ENCODE data around the gene SNRNP70.
"Not testable (repeated sequence)": the region's sequence is repeated elsewhere in the genome, so short reads cannot be mapped to it uniquely, and the experiment has no call there.

Gene SNRNP70

GRCh38 chr19:49114630-49115363 lies 29.5 kb downstream of the SNRNP70 start:
- TF ChIP-seq POLR2A (IDR thresholded peaks at IDR 0.05; ENCODE audit: low read depth, low read length): no peak
- DNase-seq (ENCODE audit: insufficient read length, low spot score): no peak
- FAIRE-seq: no peak

GRCh38 chr19:49116544-49116943 lies 31.3 kb downstream of the SNRNP70 start:
- no peak for TF ChIP-seq POLR2A (IDR thresholded peaks at IDR 0.05; ENCODE audit: low read depth, low read length)
- no peak for FAIRE-seq
- no peak for DNase-seq (ENCODE audit: insufficient read length, low spot score)

GRCh38 chr19:49117677-49118564 lies 32.7 kb downstream of the SNRNP70 start:
- TF ChIP-seq POLR2A (IDR thresholded peaks at IDR 0.05; ENCODE audit: low read depth, low read length): no peak
- no peak for DNase-seq (ENCODE audit: insufficient read length, low spot score)
- no peak for FAIRE-seq

- DNase-seq (ENCODE audit: insufficient read length, low spot score) (peak; percentile 82), FAIRE-seq (peak; percentile 36)
- peak; percentile 36; the same call in 1 of the 2 replicates for TF ChIP-seq POLR2A (IDR thresholded peaks at IDR 0.05; ENCODE audit: low read depth, low read length)
Measured at GRCh38 chr19:49118565-49119410, 33.5 kb downstream of the SNRNP70 start, which contains the start of gene C19orf73. TSS of gene C19orf73 (minus strand) at chr19:49119143. CDS start at chr19:49119022, 121 bp downstream.

GRCh38 chr19:49119411-49120324 lies 34.4 kb downstream of the SNRNP70 start, which contains the start of gene PPFIA3:
TSS of gene PPFIA3 (plus strand) at chr19:49119544. CDS start at chr19:49127874, 8,330 bp downstream.
- TF ChIP-seq POLR2A (IDR thresholded peaks at IDR 0.05; ENCODE audit: low read depth, low read length): no peak
- peak; percentile 57 for DNase-seq (ENCODE audit: insufficient read length, low spot score)
- FAIRE-seq: no peak

GRCh38 chr19:49120325-49120683 lies 35.1 kb downstream of the SNRNP70 start:
- no peak for DNase-seq (ENCODE audit: insufficient read length, low spot score)
- no peak for FAIRE-seq
- TF ChIP-seq POLR2A (IDR thresholded peaks at IDR 0.05; ENCODE audit: low read depth, low read length): no peak

- no peak for TF ChIP-seq POLR2A (IDR thresholded peaks at IDR 0.05; ENCODE audit: low read depth, low read length)
- FAIRE-seq (no peak), DNase-seq (ENCODE audit: insufficient read length, low spot score) (no peak)
Measured at GRCh38 chr19:49120868-49121267, 35.6 kb downstream of the SNRNP70 start.

- not testable (repeated sequence) for FAIRE-seq; DNase-seq (ENCODE audit: insufficient read length, low spot score)
Measured at GRCh38 chr19:49121841-49122240, 36.6 kb downstream of the SNRNP70 start.

GRCh38 chr19:49123285-49123684 lies 38.0 kb downstream of the SNRNP70 start:
- FAIRE-seq; DNase-seq (ENCODE audit: insufficient read length, low spot score): not testable (repeated sequence)

GRCh38 chr19:49125025-49125731 lies 39.9 kb downstream of the SNRNP70 start:
- no peak for TF ChIP-seq POLR2A (IDR thresholded peaks at IDR 0.05; ENCODE audit: low read depth, low read length)
- FAIRE-seq (no peak), DNase-seq (ENCODE audit: insufficient read length, low spot score) (no peak)

GRCh38 chr19:49126575-49126974 lies 41.3 kb downstream of the SNRNP70 start:
- no peak for TF ChIP-seq POLR2A (IDR thresholded peaks at IDR 0.05; ENCODE audit: low read depth, low read length)
- no peak for DNase-seq (ENCODE audit: insufficient read length, low spot score)
- FAIRE-seq: no peak

- FAIRE-seq: not testable (repeated sequence)
Measured at GRCh38 chr19:49127225-49127624, 42.0 kb downstream of the SNRNP70 start.

More at GRCh38 chr19:49127225-49127624, 42.0 kb downstream of the SNRNP70 start:
- DNase-seq (ENCODE audit: insufficient read length, low spot score): not testable (repeated sequence)
